GM23248 (cell line): ENCODE measurements around the gene TPP1. TPM values are rescaled to one million over a fixed set of nuclear protein-coding genes. Genes with fewer than 3 reads are reported as not detected.

Experiments
- DNase-seq: peaks from one replicate; pipeline ENCODE4 v3.0.0-alpha.2; 2015
- H2AFZ ChIP-seq: fragments of 200-600 bp; sonication (generic); 2 replicates; pipeline ENCODE4 v1.6.1; 2016; ENCODE audit warnings: antibody characterized with exemption
- H3F3A ChIP-seq: fragments of 200-600 bp; sonication (generic); 2 replicates; pipeline ENCODE4 v1.6.1; 2016; ENCODE audit warnings: mild to moderate bottlenecking, antibody characterized with exemption, mixed run types; ENCODE audit not compliant: insufficient read depth
- H3K27ac ChIP-seq: fragments of 200-600 bp; sonication (generic); 2 replicates; pipeline ENCODE4 v1.5.1; 2016; ENCODE audit warnings: mild to moderate bottlenecking
- H3K27me3 ChIP-seq: fragments of 200-600 bp; sonication (generic); replicated peaks from 2 replicates; pipeline ENCODE4 v1.6.1; 2016; ENCODE audit warnings: mild to moderate bottlenecking; ENCODE audit not compliant: insufficient read depth
- H3K36me3 ChIP-seq: fragments of 200-600 bp; sonication (generic); 2 replicates; pipeline ENCODE4 v1.6.1; 2016; ENCODE audit warnings: low read depth, mild to moderate bottlenecking
- H3K4me1 ChIP-seq: fragments of 200-600 bp; sonication (generic); 2 replicates; pipeline ENCODE4 v1.6.1; 2016; ENCODE audit warnings: mild to moderate bottlenecking; ENCODE audit not compliant: insufficient read depth
- H3K4me2 ChIP-seq: fragments of 200-600 bp; sonication (generic); one replicate; pipeline ENCODE4 v1.6.1; 2016; ENCODE audit warnings: mild to moderate bottlenecking; ENCODE audit not compliant: unreplicated experiment
- H3K4me3 ChIP-seq: fragments of 200-600 bp; sonication (generic); 2 replicates; pipeline ENCODE4 v1.5.1; 2016; ENCODE audit warnings: mild to moderate bottlenecking
- H3K79me2 ChIP-seq: fragments of 200-600 bp; sonication (generic); 2 replicates; pipeline ENCODE4 v1.6.1; 2016; ENCODE audit warnings: mild to moderate bottlenecking; ENCODE audit not compliant: insufficient read depth
- H3K9ac ChIP-seq: fragments of 200-600 bp; sonication (generic); 2 replicates; pipeline ENCODE4 v1.6.1; 2016; ENCODE audit warnings: mild to moderate bottlenecking
- H3K9me2 ChIP-seq: fragments of 200-600 bp; sonication (generic); 2 replicates; pipeline ENCODE4 v1.6.1; 2016; ENCODE audit warnings: mixed run types, mild to moderate bottlenecking, moderate library complexity; ENCODE audit not compliant: insufficient read depth
- H3K9me3 ChIP-seq: fragments of 200-600 bp; sonication (generic); one replicate; pipeline ENCODE4 v1.6.1; 2017; ENCODE audit warnings: low read depth
- H4K20me1 ChIP-seq: fragments of 200-600 bp; sonication (generic); 2 replicates; pipeline ENCODE4 v1.6.0; 2016; ENCODE audit not compliant: insufficient read depth
- EZH2 ChIP-seq: fragments of 200-600 bp; sonication (generic); IDR thresholded peaks from 2 replicates; pipeline ENCODE4 v1.6.1; 2018; ENCODE audit warnings: antibody characterized with exemption, mild to moderate bottlenecking; ENCODE audit not compliant: insufficient read depth, poor library complexity, severe bottlenecking
- EZH2phosphoT487 ChIP-seq: fragments of 200-600 bp; sonication (generic); IDR thresholded peaks from 2 replicates; pipeline ENCODE4 v1.6.1; 2018; ENCODE audit warnings: antibody characterized with exemption, moderate library complexity, mild to moderate bottlenecking, low read depth; ENCODE audit not compliant: insufficient read depth
- WGBS, 2 experiments: methylation state at CpG; one replicate each; pipeline ENCODE4 v1.1.6; 2015 to 2017; ENCODE audit warnings: low lambda C conversion rate in 2 of 2, low coverage in 1 of 2; ENCODE audit errors: missing lambda C conversion rate in 2 of 2; 5-methylcytosine and 5-hydroxymethylcytosine counted together
- in situ Hi-C: fragments of 300-500 bp; cut with MboI; formaldehyde crosslinking; loops from 2 replicates; pipeline ENCODE4 v1.15.0; 2020
- polyA plus RNA-seq: library from polyadenylated mRNA; unstranded; fragments of >200 nt; fragmentation: Nextera tagmentation; extraction: Ambion mirVana; gene quantifications from 2 replicates; pipeline ENCODE4 v1.2.1, GENCODE V29; 2016
- total RNA-seq: library from RNA; depleted of rRNA; stranded (reverse); fragments of >200 nt; shearing (Covaris generic); gene quantifications from 2 replicates; pipeline ENCODE4 v1.2.3, GENCODE V29; 2014

The TPP1 gene
- total and polyA plus RNA-seq, 2 experiments from 2014 or later = 37.6 to 66.3 TPM

- Histone ChIP-seq H2AFZ (no peak overlapping the region), H3K9ac (no peak overlapping the region), H3K4me3 (no peak overlapping the region), H4K20me1 (no peaks in the 10 kb centered on the region), H3K9me3 (no peaks in the 10 kb centered on the region), H3F3A (peaks cover 17% of the 10 kb centered on the region), H3K9me2 (no peaks in the 10 kb centered on the region), H3K4me1 (peaks cover 23% of the 10 kb centered on the region), H3K27ac (no peak overlapping the region), H3K27me3 (no peaks in the 10 kb centered on the region), H3K36me3 (no peaks in the 10 kb centered on the region), H3K79me2 (no peaks in the 10 kb centered on the region), H3K4me2 (no peak overlapping the region)
- WGBS, 2 experiments = 64 to 66% methylated on average over 55 to 62 of the region's 62 CpGs
- in situ Hi-C loops = no loop called here
- TF ChIP-seq EZH2phosphoT487 = no peak
- no peak for DNase-seq
Measured at GRCh38 chr11:6570691-6571427, 48.4 kb downstream of the TPP1 start.

DNA sequence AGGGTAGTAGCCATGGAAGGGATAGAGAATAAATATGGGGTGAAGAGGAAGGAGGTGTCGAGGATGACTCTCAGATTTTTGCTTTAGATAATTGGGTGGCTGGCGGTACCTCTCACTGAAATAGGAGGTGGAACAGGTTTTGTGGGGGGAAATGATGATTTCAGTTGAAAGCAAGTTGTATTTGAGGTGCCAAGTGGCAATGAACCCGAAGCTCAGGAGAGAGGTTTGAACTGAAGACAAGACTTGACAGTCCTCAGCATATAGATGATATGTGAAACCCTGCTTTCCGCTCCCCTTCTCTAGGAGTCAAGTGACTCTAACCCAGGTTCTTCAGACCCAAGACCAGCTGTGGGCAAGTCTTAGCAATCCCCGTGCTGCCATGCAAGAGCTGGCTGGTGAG is 49.5 kb downstream of the TPP1 start:
- no peak for DNase-seq
- no peaks in the 10 kb centered on the region for H3K9me3 ChIP-seq
- TF ChIP-seq EZH2 (no peak), EZH2phosphoT487 (no peak)
- H3K4me1 ChIP-seq = peaks cover 22% of the 10 kb centered on the region; the same call in 1 of the 2 replicates
- H3K9ac ChIP-seq = no peak overlapping the region
- WGBS, 2 experiments = 93 to 95% methylated on average over 5 of the region's 5 CpGs
- no peaks in the 10 kb centered on the region for H4K20me1 ChIP-seq
- no peak overlapping the region for H3K4me3 ChIP-seq
- in situ Hi-C loops = no loop called here
- H3K9me2 ChIP-seq = no peaks in the 10 kb centered on the region
- H3K4me2 ChIP-seq = no peak overlapping the region
- no peaks in the 10 kb centered on the region for H3K36me3 ChIP-seq
- H3F3A ChIP-seq = peaks cover 12% of the 10 kb centered on the region; the same call in 1 of the 2 replicates
- no peak overlapping the region for H2AFZ ChIP-seq
- H3K27me3 ChIP-seq = no peaks in the 10 kb centered on the region
- no peak overlapping the region for H3K27ac ChIP-seq
- no peaks in the 10 kb centered on the region for H3K79me2 ChIP-seq

DNA sequence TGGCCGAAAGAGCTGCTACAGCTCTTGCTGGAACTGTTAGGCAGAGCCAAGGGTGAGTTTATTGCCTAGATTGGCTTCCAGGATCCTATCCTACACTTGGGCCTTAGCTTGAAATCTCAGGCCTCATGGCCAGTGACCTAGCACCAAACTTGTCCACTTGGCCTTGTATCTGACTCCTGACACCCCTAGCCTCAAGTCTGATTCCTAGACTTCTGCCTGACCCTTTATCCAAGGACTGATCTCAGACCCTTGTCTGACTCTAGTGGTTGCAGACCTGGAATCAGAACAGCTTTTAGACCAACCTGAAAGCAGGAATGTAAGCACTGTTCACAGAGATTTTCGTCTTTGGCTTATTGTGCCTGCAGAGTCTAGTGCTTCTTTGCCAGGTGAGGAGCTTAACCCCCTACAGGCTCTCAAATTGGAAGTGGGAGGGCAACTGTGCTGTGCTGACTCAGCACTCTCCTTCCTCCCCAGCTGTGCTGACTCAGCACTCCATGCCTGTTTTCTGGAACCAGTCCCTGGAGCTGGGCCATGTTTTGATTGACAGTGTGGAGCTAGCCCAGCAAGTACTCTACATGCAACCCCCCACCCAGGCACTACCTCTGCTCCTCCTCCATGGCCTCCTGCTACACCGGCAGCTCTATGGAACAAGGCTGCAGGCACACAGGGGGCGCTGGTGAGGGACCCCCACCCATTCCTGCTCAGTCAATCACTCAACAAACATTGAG is 50.9 kb downstream of the TPP1 start:
- Histone ChIP-seq H3K4me1 (peaks cover 22% of the 10 kb centered on the region; the same call in 1 of the 2 replicates), H3K79me2 (no peaks in the 10 kb centered on the region), H4K20me1 (no peaks in the 10 kb centered on the region), H3F3A (peaks cover 12% of the 10 kb centered on the region; the same call in 1 of the 2 replicates), H2AFZ (no peak overlapping the region), H3K27ac (no peak overlapping the region), H3K27me3 (no peaks in the 10 kb centered on the region), H3K36me3 (no peaks in the 10 kb centered on the region), H3K9me3 (no peaks in the 10 kb centered on the region), H3K9ac (no peak overlapping the region), H3K9me2 (no peaks in the 10 kb centered on the region), H3K4me2 (no peak overlapping the region), H3K4me3 (no peak overlapping the region)
- no peak for TF ChIP-seq EZH2
- no peak for TF ChIP-seq EZH2phosphoT487
- 74 to 88% methylated on average over 4 of the region's 4 CpGs for WGBS, 2 experiments
- peak; percentile 47 for DNase-seq
- in situ Hi-C loops = no loop called here

GRCh38 chr11:6567371-6567745 is 51.9 kb downstream of the TPP1 start:
- Histone ChIP-seq H3F3A (peaks cover 9% of the 10 kb centered on the region; the same call in 1 of the 2 replicates), H3K36me3 (no peaks in the 10 kb centered on the region), H3K9me3 (no peaks in the 10 kb centered on the region), H3K4me3 (no peak overlapping the region), H3K9me2 (no peaks in the 10 kb centered on the region), H3K79me2 (no peaks in the 10 kb centered on the region), H3K27ac (no peak overlapping the region), H3K27me3 (no peaks in the 10 kb centered on the region), H4K20me1 (no peaks in the 10 kb centered on the region), H3K9ac (no peak overlapping the region), H2AFZ (no peak overlapping the region), H3K4me1 (peaks cover 16% of the 10 kb centered on the region; the same call in 1 of the 2 replicates), H3K4me2 (no peak overlapping the region)
- in situ Hi-C loops = no loop called here
- no peak for DNase-seq
- TF ChIP-seq EZH2 (no peak), EZH2phosphoT487 (no peak)
- WGBS, 2 experiments = 92 to 95% methylated on average over 7 of the region's 7 CpGs
